Motor neuron (in vitro differentiated cells): ENCODE data around the gene OR13C4. TPM values are rescaled to one million over a fixed set of nuclear protein-coding genes. Genes with fewer than 3 reads are reported as not detected.

Experiments used
- ATAC-seq, 8 experiments: fragments of 200-7000 bp; cut with Tn5 transposase; replicated peaks in 6 of 8; 2 replicates each; pipeline ENCODE4 v1.8.0; 2021; ENCODE audit warnings: mild to moderate bottlenecking in 8 of 8, moderate library complexity in 8 of 8
- H3K27ac ChIP-seq, 2 donors: fragments of 250-450 bp; sonication (Bioruptor Pico); 2 replicates each; pipeline ENCODE4 v1.9.0; 2021; ENCODE audit warnings: antibody characterized with exemption in 2 of 2, mild to moderate bottlenecking in 2 of 2, moderate library complexity in 1 of 2
- H3K4me1 ChIP-seq, 2 donors: fragments of 250-450 bp; sonication (Bioruptor Pico); replicated peaks in 1 of 2; 2 replicates each; pipeline ENCODE4 v1.6.1; 2021; ENCODE audit warnings: antibody characterized with exemption in 2 of 2, mild to moderate bottlenecking in 2 of 2, moderate library complexity in 1 of 2
- H3K4me3 ChIP-seq, 5 donors: fragments of 250-450 bp; sonication (Bioruptor Pico); 2 replicates each; pipeline ENCODE4 v1.9.0; 2021; ENCODE audit warnings: antibody characterized with exemption in 5 of 5, mild to moderate bottlenecking in 5 of 5, moderate library complexity in 4 of 5
- WGBS, 10 experiments: fragments of 450-650 bp; shearing (Covaris generic); methylation state at CpG; one replicate each; pipeline ENCODE4 v1.0.0; 2022; 5-methylcytosine and 5-hydroxymethylcytosine counted together
- in situ Hi-C, 9 experiments: fragments of 400-800 bp; cut with MboI; loops; one replicate each; pipeline ENCODE4 v1.15.0; 2021; ENCODE audit warnings: low sequenced_read_pairs in 9 of 9, low pct_unique_long_range_greater_than_20kb in 2 of 9; ENCODE audit not compliant: unreplicated experiment in 9 of 9
- total RNA-seq, 8 experiments: library from RNA; unstranded; fragments of 300-600 nt; gene quantifications; 2 replicates each; pipeline versions ENCODE4 v1.2.3 to v1.2.4, GENCODE V29; 2022

OR13C4 gene
- total RNA-seq, 8 experiments from 2014 or later, result 0.62 TPM; not detected in 7

DNA sequence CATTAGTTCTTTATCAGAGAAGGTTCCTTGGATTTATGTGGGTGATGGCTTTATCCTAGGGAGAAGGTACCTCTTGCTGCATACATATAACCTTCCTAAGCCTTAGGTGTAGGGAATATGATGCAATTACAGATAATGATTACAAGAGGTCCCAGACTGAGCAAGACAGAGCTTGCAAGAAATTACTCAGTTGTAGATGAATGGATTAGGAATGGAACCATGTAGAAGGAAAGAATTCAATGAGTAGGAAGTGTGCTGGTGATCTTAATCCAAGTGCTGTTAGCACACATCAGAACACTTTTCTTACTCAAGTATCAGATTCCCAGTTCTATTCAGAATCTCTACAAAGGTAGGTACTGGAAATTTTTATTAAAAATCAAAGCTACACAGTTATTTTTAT is 20.4 kb downstream of the OR13C4 start:
- no peaks in the 10 kb centered on the region for H3K4me1 ChIP-seq
- ATAC-seq, result no peak
- H3K4me3 ChIP-seq, result no peak overlapping the region
- no peak overlapping the region for H3K27ac ChIP-seq
- in situ Hi-C loops, result no loop called here

DNA sequence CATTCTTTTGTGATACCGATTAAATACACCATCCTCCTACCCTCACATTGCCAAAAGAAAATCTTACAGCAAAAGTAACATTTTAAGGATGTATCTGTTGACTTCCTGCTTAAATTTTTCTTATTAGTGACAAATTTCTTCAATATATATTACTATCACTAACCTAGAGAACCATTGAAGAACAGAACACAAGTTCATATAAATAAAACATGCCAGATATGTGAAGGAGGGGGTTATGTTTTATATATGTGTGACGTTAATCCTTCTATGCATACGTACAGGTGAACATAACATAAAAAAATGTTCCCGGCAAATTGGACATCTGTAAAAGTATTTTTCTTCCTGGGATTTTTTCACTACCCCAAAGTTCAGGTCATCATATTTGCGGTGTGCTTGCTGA is 23.0 kb downstream of the OR13C4 start, which contains the start of gene OR13F1:
Gene OR13F1, plus strand, starts transcription at position 301 of the 400 bp plus-strand sequence. Its CDS starts 0 bp downstream, at position 301.
- Histone ChIP-seq H3K4me1 (no peaks in the 10 kb centered on the region), H3K27ac (no peak within 1 kb of the TSS), H3K4me3 (no peak within 1 kb of the TSS)
- 23 to 100% (median 68%) methylated on average over 1 to 5 of the region's 5 CpGs; no CpG with 5 or more reads in 2 of the 10 experiments for WGBS, 10 experiments
- no peak for ATAC-seq
- in situ Hi-C loops, result no loop called here

DNA sequence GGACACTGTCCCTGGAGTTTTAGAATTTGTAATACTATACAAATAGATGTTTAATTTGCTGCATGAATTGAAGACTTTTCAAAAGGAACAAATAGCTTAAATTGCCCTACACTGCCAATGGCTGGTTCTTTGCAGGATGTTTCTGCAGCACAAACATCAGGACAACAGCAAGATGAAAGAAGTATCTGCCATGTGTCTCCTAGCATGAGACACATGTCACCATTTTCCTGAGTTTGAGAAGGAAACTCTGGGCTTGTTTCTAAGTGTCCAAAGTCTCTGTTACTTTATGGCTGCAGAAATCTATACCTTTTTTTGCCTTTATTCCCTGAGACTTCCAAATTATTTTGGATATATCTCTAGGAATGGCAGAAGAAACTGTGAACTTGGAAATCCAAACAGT is 23.6 kb downstream of the OR13C4 start:
- Histone ChIP-seq H3K4me1 (no peaks in the 10 kb centered on the region), H3K4me3 (no peak overlapping the region), H3K27ac (no peak overlapping the region)
- no peak for ATAC-seq
- in situ Hi-C loops, result no loop called here

DNA sequence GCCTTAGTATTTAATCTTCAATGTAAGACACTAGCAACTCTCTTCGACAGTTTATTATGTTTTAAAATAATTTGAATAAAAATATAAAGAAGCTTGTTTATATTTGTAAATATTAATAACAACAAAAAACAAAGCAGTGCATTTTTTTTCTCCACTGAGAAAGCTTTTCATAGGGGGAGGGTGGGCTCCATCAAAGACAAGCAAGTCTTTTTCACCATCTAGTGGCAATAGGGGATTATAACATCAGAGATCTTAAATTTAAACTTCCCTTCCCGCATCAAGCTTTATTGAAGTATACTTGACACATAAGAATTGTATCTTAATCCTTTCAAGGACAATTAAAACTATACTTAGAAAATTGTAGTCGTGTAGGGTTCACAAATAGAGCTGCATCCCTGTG is 32.2 kb downstream of the OR13C4 start:
- WGBS, 10 experiments, result 0 to 72% (median 29%) methylated on average over 2 to 3 of the region's 3 CpGs; no CpG with 5 or more reads in 1 of the 10 experiments
- ATAC-seq, result peak in 2 of 8 experiments; percentile 16 to 44
- H3K4me1 ChIP-seq, result no peaks in the 10 kb centered on the region
- no peak overlapping the region for H3K4me3 ChIP-seq
- H3K27ac ChIP-seq, result no peak overlapping the region
- in situ Hi-C loops, result loop anchor here in 1 of 9 experiments (25.0 kb wide), 1 partner anchor 108 kb away; no protein-coding TSS in a partner anchor

DNA sequence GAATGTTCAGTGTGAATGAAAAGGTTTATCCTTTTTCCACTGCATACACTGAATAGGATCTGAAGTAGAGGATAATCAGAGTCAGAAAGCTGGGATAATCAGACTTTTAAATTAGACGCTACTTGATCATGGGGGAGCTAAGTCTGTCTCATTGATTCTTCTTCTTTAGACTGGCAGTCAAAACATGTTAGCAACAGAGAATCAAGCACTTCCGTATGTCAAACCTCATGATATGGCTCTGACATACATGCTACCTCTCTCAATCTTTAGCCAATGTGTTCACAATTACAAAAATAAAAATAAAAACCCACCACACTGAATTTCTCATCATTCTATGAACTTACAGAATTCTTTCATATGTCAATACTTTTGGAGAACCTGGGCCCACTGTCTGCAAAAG is 42.0 kb downstream of the OR13C4 start:
- Histone ChIP-seq H3K4me3 (no peak overlapping the region), H3K4me1 (no peaks in the 10 kb centered on the region), H3K27ac (no peak overlapping the region)
- ATAC-seq, result no peak
- 33 to 100% (median 83%) methylated on average over 1 to 2 of the region's 2 CpGs; no CpG with 5 or more reads in 3 of the 10 experiments for whole genome bisulfite sequencing, 10 experiments
- in situ Hi-C loops, result loop anchor here in 1 of 9 experiments (25.0 kb wide), 1 partner anchor 98 kb away; no protein-coding TSS in a partner anchor

DNA sequence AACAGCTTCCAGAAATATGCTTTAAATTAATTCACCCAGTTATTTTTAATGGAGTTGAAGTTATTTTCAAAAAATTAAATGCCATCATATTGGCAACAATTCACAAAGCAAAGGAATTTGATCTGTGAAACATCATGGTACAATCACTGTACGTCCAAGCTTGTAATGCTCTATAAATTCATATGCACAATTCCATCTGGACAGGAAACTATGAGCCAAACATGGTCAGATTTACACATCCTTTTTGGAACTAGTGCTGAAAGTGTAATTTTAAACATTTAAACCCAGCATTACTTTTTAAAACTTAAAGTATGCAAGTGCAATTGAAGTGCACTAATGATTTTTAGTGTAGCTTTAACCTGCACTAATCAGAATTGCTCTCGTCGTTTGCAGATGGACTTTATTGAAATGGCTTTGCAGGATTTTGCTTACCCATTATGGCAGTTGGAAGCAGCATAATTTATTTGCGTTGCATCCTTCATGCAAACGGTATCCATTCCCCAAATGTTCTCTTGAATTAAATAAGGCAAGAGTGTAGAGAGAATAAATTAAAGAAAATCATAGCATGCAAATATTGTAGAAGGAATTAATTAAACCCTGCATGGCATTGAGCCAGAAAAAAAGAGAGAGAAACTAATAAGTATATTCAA is 44.0 kb downstream of the OR13C4 start:
- ATAC-seq, result peak in 1 of 8 experiments; percentile 29
- H3K27ac ChIP-seq, result no peak overlapping the region
- no peak overlapping the region for H3K4me3 ChIP-seq
- in situ Hi-C loops, result loop anchor here in 1 of 9 experiments (25.0 kb wide), 1 partner anchor 96 kb away; no protein-coding TSS in a partner anchor
- WGBS, 10 experiments, result 0 to 97% (median 61%) methylated on average over 3 to 5 of the region's 5 CpGs
- no peaks in the 10 kb centered on the region for H3K4me1 ChIP-seq

Other genes with a start within 250 kb of the OR13C4 start
- gene OR13F1, start 22.9 kb downstream of the OR13C4 start, total RNA-seq, result under 1 TPM in 2 of 8 experiments, not detected in 6; 0.36 to 0.43 TPM
- gene OR13C3, start 9.6 kb upstream of the OR13C4 start, total RNA-seq, result under 1 TPM in 1 of 8 experiments, not detected in 7; 0.31 TPM
- under 1 TPM in 1 of 8 experiments, not detected in 7; 0.43 TPM for gene OR13C8, start 42.0 kb upstream of the OR13C4 start, total RNA-seq
- under 1 TPM in 2 of 8 experiments, not detected in 6; 0.23 to 0.47 TPM for gene OR13C5, start 72.2 kb upstream of the OR13C4 start, total RNA-seq
- under 1 TPM in 1 of 8 experiments, not detected in 7; 0.47 TPM for gene OR13C2, start 78.4 kb upstream of the OR13C4 start, total RNA-seq
- under 1 TPM in 1 of 8 experiments, not detected in 7; 0.33 TPM for gene OR13C9, start 91.0 kb upstream of the OR13C4 start, total RNA-seq
- gene OR13D1, start 167.3 kb upstream of the OR13C4 start, total RNA-seq, result 1 to 10 TPM in 1 of 8 experiments, under 1 TPM in 5, not detected in 2; 0.21 to 1.1 (median 0.32) TPM
- gene NIPSNAP3A, start 220.5 kb upstream of the OR13C4 start, total RNA-seq, result 10 to 100 TPM; 15.6 to 44.8 (median 23.1) TPM
- gene NIPSNAP3B, start 236.9 kb upstream of the OR13C4 start, total RNA-seq, result 1 to 10 TPM in 3 of 8 experiments, under 1 TPM in 5; 0.29 to 2.6 (median 0.48) TPM